Activated naive CD8-positive, alpha-beta T cell treated with anti-CD3 and anti-CD28 coated beads for 36 hours (primary cell): ENCODE results near the gene CCDC73. TPM values are rescaled to one million over a fixed set of nuclear protein-coding genes. Genes with fewer than 3 reads are reported as not detected.
"Not testable (repeated sequence)": the region's sequence is repeated elsewhere in the genome, so short reads cannot be mapped to it uniquely, and the experiment has no call there.

ENCODE experiments used
- DNase-seq: peaks from one replicate; pipeline ENCODE4 v3.0.0; 2021
- H3K27ac Mint-ChIP-seq: one replicate; pipeline ENCODE4 v1.8.0; 2022; ENCODE audit warnings: mild to moderate bottlenecking, moderate library complexity, mixed read lengths
- H3K27me3 Mint-ChIP-seq: one replicate; pipeline ENCODE4 v1.8.0; 2022; ENCODE audit warnings: mild to moderate bottlenecking, mixed read lengths
- H3K36me3 Mint-ChIP-seq: one replicate; pipeline ENCODE4 v1.8.0; 2021; ENCODE audit warnings: mild to moderate bottlenecking, mixed read lengths
- H3K4me1 Mint-ChIP-seq: one replicate; pipeline ENCODE4 v1.8.0; 2021; ENCODE audit warnings: mixed read lengths
- H3K4me3 Mint-ChIP-seq: one replicate; pipeline ENCODE4 v1.8.0; 2022; ENCODE audit warnings: mild to moderate bottlenecking, moderate library complexity, mixed read lengths
- H3K9me3 Mint-ChIP-seq: one replicate; pipeline ENCODE4 v1.8.0; 2022; ENCODE audit warnings: mixed read lengths
- total RNA-seq, 2 experiments: library from RNA; stranded (reverse); gene quantifications; one replicate each; pipeline ENCODE4 v1.2.3, GENCODE V29; 2021

CCDC73 gene
- total RNA-seq, 2 experiments from 2014 or later: 0.20 TPM; not detected in 1

DNA sequence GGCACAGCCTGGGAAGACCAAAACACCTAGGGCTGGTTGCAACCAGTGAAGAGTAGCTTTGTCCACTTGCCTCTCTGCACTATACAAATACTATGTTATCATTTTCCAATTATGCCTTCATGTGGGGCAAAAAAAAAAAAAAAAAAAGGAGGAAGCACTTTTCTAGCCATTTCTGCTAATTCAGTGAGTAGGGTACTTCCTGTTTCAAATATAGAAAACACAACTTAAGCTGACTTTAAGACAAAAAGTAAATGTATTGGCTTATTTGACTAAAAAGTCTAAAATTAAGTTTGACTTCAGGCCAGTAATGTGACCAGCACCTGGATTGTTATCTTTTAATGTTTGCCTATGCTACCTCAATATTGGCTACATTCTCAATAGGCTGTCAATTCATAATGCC lies 15.3 kb downstream of the CCDC73 start:
- no peak overlapping the region for H3K27ac Mint-ChIP-seq
- no peak overlapping the region for H3K4me3 Mint-ChIP-seq
- H3K4me1 Mint-ChIP-seq: peaks cover 10% of the 10 kb centered on the region
- H3K9me3 Mint-ChIP-seq: no peaks in the 10 kb centered on the region
- no peak for DNase-seq
- peaks cover 7% of the 10 kb centered on the region for H3K27me3 Mint-ChIP-seq
- no peaks in the 10 kb centered on the region for H3K36me3 Mint-ChIP-seq

DNA sequence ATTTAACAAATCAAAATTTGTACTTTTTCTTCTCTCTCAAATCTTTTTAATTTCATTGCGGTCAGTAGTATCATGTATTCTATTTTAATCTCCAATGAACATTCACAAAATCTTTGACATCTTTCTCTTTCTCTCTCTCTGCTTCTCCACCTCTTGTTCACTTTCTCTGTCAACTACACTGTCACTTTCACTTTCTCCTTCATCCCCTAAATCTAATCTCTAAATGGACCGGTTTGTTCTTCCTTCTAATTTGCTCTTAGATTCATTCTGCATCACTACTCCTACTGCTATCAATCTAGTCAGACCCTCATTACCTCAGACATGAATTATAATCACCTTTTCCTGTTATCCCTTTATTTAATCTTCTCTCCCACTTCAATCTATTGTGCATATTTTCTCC lies 18.6 kb downstream of the CCDC73 start:
- peak overlapping the region; percentile 38 for H3K4me3 Mint-ChIP-seq
- H3K27ac Mint-ChIP-seq: no peak overlapping the region
- no peaks in the 10 kb centered on the region for H3K9me3 Mint-ChIP-seq
- H3K4me1 Mint-ChIP-seq: peaks cover 10% of the 10 kb centered on the region
- H3K36me3 Mint-ChIP-seq: no peaks in the 10 kb centered on the region
- DNase-seq: no peak
- no peaks in the 10 kb centered on the region for H3K27me3 Mint-ChIP-seq

DNA sequence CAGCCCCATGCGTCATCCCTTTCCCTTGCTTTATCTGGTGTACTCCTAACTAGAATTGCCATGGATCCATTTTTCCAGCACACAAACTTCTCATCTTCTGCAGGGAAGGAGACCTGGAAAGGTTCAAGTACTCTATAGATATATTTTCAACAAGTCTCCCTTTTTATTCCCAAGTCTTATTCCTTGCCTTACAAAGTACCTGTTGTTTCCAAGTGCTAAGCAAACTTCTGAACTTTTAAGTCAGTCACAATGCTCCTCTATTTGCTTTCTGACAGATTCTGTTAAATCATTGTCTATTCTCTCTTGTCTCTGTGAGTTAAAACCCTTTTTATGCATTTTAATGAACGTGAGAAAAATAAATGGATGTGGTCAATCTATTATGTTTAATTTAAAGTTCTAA lies 20.4 kb downstream of the CCDC73 start:
- Mint-ChIP-seq H3K4me1 (peaks cover 10% of the 10 kb centered on the region), H3K4me3 (no peak overlapping the region), H3K36me3 (no peaks in the 10 kb centered on the region)

DNA sequence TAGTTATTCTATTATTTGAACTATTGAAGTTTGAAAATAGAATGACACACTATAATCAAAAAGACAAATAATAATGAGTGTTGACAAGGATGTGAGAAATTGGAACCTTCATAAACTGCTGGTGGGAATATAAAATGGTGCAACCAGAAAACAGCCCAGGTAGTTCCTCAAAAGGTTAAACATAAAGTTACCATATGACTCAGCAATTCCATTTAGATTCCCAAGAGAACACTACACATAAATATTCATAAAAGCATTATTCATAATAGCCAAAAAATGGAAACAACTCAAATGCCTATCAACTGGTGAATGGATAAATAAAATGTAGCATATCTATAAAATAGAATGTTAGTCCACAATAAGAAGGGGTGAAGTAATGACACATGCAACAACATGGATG lies 21.7 kb downstream of the CCDC73 start:
- Mint-ChIP-seq H3K4me1 (peaks cover 10% of the 10 kb centered on the region), H3K27me3 (no peaks in the 10 kb centered on the region), H3K4me3 (no peak overlapping the region), H3K27ac (no peak overlapping the region), H3K9me3 (no peaks in the 10 kb centered on the region), H3K36me3 (no peaks in the 10 kb centered on the region)
- no peak for DNase-seq

More for the DNA sequence above, 20.4 kb downstream of the CCDC73 start:
- Mint-ChIP-seq H3K27me3 (no peaks in the 10 kb centered on the region), H3K9me3 (no peaks in the 10 kb centered on the region), H3K27ac (no peak overlapping the region)
- no peak for DNase-seq

GRCh38 chr11:32761774-32762173 lies 32.7 kb downstream of the CCDC73 start:
- H3K4me3 Mint-ChIP-seq, DNase-seq, H3K4me1 Mint-ChIP-seq, H3K27ac Mint-ChIP-seq, H3K36me3 Mint-ChIP-seq: not testable (repeated sequence)
- peaks cover 15% of the 10 kb centered on the region for H3K27me3 Mint-ChIP-seq
- H3K9me3 Mint-ChIP-seq: peaks cover 14% of the 10 kb centered on the region

- Mint-ChIP-seq H3K27me3 (peaks cover 11% of the 10 kb centered on the region), H3K36me3 (no peaks in the 10 kb centered on the region), H3K9me3 (peaks cover 3% of the 10 kb centered on the region), H3K4me1 (no peaks in the 10 kb centered on the region), H3K4me3 (no peak overlapping the region), H3K27ac (no peak overlapping the region)
- no peak for DNase-seq
These were observed 36.2 kb downstream of the CCDC73 start for GRCh38 chr11:32758291-32758690.

- not testable (repeated sequence) for H3K36me3 Mint-ChIP-seq, H3K4me1 Mint-ChIP-seq, DNase-seq, H3K27ac Mint-ChIP-seq, H3K4me3 Mint-ChIP-seq, H3K9me3 Mint-ChIP-seq
- peaks cover 24% of the 10 kb centered on the region for H3K27me3 Mint-ChIP-seq
These were observed 41.3 kb downstream of the CCDC73 start for GRCh38 chr11:32753181-32753580.

DNA sequence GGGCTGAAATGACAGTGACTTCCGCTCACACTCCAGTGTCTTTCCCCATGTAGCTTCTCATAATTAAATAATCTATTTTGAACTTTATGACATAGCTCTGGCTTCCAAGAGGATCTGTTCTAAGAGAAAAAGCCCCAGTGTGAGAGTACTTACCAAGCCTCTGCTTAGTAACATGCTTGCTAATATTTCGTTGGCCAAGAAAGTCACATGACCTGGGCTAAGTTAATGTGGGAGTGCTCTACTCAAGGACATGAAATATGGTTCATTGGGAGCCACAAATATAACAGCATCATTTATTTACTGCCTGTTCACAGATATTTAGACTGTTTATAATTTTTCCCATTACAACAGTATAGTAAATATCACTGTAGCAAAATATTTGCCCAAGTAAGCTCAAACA lies 42.5 kb downstream of the CCDC73 start:
- no peaks in the 10 kb centered on the region for H3K4me1 Mint-ChIP-seq
- H3K4me3 Mint-ChIP-seq: no peak overlapping the region
- DNase-seq: no peak
- H3K27me3 Mint-ChIP-seq: peaks cover 23% of the 10 kb centered on the region
- no peak overlapping the region for H3K27ac Mint-ChIP-seq
- H3K36me3 Mint-ChIP-seq: no peaks in the 10 kb centered on the region
- H3K9me3 Mint-ChIP-seq: peaks cover 13% of the 10 kb centered on the region

DNA sequence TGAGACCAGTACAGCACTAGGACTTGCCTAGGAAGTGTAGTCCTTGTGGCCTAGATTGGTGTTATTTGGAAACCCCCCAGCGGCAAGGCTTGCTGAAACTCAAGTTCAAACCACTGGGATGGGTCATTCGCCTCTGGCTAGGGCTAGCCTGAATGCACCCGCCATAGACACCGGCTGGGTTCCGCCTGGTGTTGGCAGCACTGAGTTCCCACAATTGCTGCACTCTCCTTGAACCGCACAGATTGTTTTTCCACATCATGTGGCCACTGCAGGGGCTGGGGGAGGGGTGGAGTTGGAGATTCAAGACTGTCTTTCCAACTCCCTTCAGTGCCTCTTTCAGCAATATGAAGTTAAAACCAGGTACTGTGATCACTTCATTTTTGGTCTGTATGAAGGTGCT lies 43.1 kb downstream of the CCDC73 start:
- no peak overlapping the region for H3K4me3 Mint-ChIP-seq

DNA sequence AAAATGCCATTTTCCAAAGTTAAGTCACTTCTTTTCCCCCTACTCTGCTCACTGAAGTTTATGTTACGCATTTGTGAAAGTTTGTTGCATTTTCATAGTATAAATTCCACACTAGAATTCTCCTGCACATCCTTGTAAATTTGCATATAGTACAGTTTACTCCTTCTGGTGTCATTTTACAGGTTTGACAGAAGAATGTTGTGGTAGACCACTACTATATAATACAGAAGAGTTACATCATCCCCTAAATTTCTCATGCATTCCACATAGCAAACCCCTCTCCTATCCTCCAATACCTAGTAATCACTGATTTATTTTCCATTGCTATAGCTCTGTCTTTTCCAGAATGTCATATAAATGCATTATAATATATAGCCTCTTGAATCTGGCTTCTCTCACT lies 64.5 kb downstream of the CCDC73 start:
- Mint-ChIP-seq H3K36me3 (no peaks in the 10 kb centered on the region), H3K27ac (no peak overlapping the region), H3K27me3 (peaks cover 25% of the 10 kb centered on the region), H3K4me1 (no peaks in the 10 kb centered on the region), H3K4me3 (no peak overlapping the region), H3K9me3 (peaks cover 5% of the 10 kb centered on the region)
- no peak for DNase-seq

More for the DNA sequence above, 43.1 kb downstream of the CCDC73 start:
- Mint-ChIP-seq H3K9me3 (peaks cover 16% of the 10 kb centered on the region), H3K27me3 (peaks cover 25% of the 10 kb centered on the region), H3K27ac (no peak overlapping the region), H3K4me1 (no peaks in the 10 kb centered on the region), H3K36me3 (no peaks in the 10 kb centered on the region)
- DNase-seq: no peak

DNA sequence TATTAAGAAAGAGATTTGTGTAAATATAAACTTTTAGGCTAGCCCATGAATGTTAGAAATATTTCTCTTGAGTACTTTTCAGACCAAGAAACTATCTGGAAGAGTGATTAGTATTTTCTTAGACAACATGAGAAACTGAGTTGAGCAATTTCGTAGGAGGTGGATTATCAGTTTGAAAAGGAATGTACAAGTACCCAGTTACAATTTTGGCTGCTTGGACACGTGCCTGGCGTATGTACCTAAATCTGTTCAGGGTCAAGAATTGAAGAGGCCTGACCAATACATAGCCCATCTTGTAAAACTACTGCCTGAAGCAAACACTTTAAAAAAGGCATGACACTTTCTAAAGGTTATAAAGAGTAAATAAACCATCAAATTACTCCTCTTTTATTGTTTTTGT lies 71.1 kb downstream of the CCDC73 start:
- Mint-ChIP-seq H3K9me3 (no peaks in the 10 kb centered on the region), H3K27me3 (peaks cover 8% of the 10 kb centered on the region), H3K36me3 (no peaks in the 10 kb centered on the region), H3K27ac (no peak overlapping the region), H3K4me3 (no peak overlapping the region), H3K4me1 (peaks cover 4% of the 10 kb centered on the region)
- DNase-seq: no peak

- Mint-ChIP-seq H3K36me3 (no peaks in the 10 kb centered on the region), H3K4me3 (no peak overlapping the region), H3K4me1 (peaks cover 4% of the 10 kb centered on the region), H3K27ac (no peak overlapping the region), H3K27me3 (peaks cover 8% of the 10 kb centered on the region), H3K9me3 (no peaks in the 10 kb centered on the region)
- DNase-seq: no peak
These were observed 72.2 kb downstream of the CCDC73 start for GRCh38 chr11:32722255-32722654.

DNA sequence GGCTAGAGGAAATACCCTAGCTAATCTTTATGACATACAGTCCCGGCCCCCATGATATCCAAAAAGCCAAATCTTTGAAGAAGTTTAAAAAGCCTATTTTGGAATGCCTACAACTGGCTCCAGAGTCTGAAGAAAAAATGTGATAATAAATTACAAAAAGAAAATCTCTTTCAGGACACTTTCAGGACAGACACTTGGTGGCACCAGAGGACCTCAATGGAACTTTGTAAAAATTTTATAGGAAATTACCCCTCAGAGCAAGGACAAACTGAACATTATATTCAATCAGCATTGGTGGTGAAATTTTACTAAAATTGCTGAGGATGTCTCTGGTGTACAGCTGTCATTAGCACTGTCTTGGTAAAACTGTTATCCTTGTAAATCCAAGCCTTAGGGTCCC lies 81.0 kb downstream of the CCDC73 start:
- peaks cover 52% of the 10 kb centered on the region for H3K27me3 Mint-ChIP-seq
- H3K27ac Mint-ChIP-seq: no peak overlapping the region
- H3K4me1 Mint-ChIP-seq: peaks cover 2% of the 10 kb centered on the region
- H3K9me3 Mint-ChIP-seq: no peaks in the 10 kb centered on the region
- no peaks in the 10 kb centered on the region for H3K36me3 Mint-ChIP-seq
- DNase-seq: no peak
- no peak overlapping the region for H3K4me3 Mint-ChIP-seq

DNA sequence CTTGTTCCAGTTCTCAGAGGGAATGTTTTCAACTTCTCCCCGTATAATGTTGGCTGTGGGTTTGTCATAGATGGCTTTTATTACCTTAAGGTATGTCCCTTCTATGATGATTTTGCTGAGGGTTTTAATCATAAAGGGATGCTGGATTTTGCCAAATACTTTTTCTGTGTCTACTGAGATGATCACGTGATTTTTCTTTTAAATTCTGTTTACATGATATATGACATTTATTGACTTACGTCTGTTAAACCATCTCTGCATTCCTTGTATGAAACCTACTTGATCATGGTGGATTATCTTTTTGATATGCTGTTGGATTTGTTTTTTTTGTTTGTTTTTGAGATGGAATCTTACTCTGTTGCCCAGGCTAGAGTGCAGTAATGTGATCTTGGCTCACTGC lies 85.5 kb downstream of the CCDC73 start:
- H3K27me3 Mint-ChIP-seq: peaks cover 32% of the 10 kb centered on the region
- H3K4me1 Mint-ChIP-seq: peaks cover 16% of the 10 kb centered on the region
- not testable (repeated sequence) for H3K4me3 Mint-ChIP-seq, DNase-seq, H3K9me3 Mint-ChIP-seq, H3K27ac Mint-ChIP-seq, H3K36me3 Mint-ChIP-seq

- Mint-ChIP-seq H3K9me3 (peaks cover 1% of the 10 kb centered on the region), H3K27ac (no peak overlapping the region), H3K4me3 (no peak overlapping the region), H3K4me1 (peaks cover 16% of the 10 kb centered on the region), H3K36me3 (no peaks in the 10 kb centered on the region), H3K27me3 (peaks cover 21% of the 10 kb centered on the region)
- DNase-seq: no peak
These were observed 87.3 kb downstream of the CCDC73 start for GRCh38 chr11:32706985-32707741.

- peaks cover 14% of the 10 kb centered on the region for H3K4me1 Mint-ChIP-seq
- peaks cover 1% of the 10 kb centered on the region for H3K9me3 Mint-ChIP-seq
- no peak overlapping the region for H3K4me3 Mint-ChIP-seq
- no peak overlapping the region for H3K27ac Mint-ChIP-seq
- peaks cover 17% of the 10 kb centered on the region for H3K27me3 Mint-ChIP-seq
- no peak for DNase-seq
- H3K36me3 Mint-ChIP-seq: no peaks in the 10 kb centered on the region
These were observed 89.0 kb downstream of the CCDC73 start for GRCh38 chr11:32705309-32706033.
